ENCODE data around the gene NFATC2.

DNA sequence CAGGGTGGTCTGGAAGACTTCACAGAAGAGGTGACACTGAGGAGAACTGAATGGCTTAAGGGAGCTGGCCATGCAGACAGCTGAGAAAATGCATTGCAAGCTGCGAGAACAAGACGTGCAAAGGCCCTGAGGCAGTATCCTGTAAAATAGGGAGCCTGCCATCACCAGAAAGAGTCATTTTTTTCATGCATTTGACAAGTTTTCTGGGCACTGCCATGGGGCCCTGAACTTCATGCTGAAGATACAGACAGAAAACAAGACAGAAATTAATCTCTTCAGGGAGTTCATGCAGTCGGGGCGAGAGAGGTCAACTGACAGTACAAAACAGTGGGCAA lies 28.9 kb upstream of the NFATC2 start:
- TF ChIP-seq ZNF384 (IDR thresholded peaks at IDR 0.05) (no peak), FOXA1 (IDR thresholded peaks at IDR 0.05) (no peak), CTBP1 (IDR thresholded peaks at IDR 0.05; ENCODE audit: borderline replicate concordance) (no peak), FOXK2 (IDR thresholded peaks at IDR 0.05) (no peak), ARNT (IDR thresholded peaks at IDR 0.05) (no peak), FOXM1 (IDR thresholded peaks at IDR 0.05; ENCODE audit: borderline replicate concordance) (no peak), SP1 (IDR thresholded peaks at IDR 0.05) (no peak), TARDBP (IDR thresholded peaks at IDR 0.05) (no peak), L3MBTL2 (conservative IDR thresholded peaks at IDR 0.05) (no peak), SUZ12 (IDR thresholded peaks at IDR 0.05) (no peak), HDGF (IDR thresholded peaks at IDR 0.05; ENCODE audit: borderline replicate concordance) (no peak), ELF4 (IDR thresholded peaks at IDR 0.05) (no peak), BHLHE40 (IDR thresholded peaks at IDR 0.05; ENCODE audit: borderline replicate concordance) (no peak), NFRKB (IDR thresholded peaks at IDR 0.05) (no peak)
